H1 (cell line): ENCODE data around the gene MBD3L2B. TPM values are rescaled to one million over a fixed set of nuclear protein-coding genes. Genes with fewer than 3 reads are reported as not detected.

Experiments used
- ASH2L ChIP-seq: fragments of 200-600, 300-600 bp; sonication (generic); IDR thresholded peaks from one replicate; pipeline ENCODE4 v1.7.1; 2017; ENCODE audit warnings: low read length
- BRCA1 ChIP-seq: IDR thresholded peaks from 2 replicates; pipeline ENCODE4 v1.6.1; 2012; ENCODE audit warnings: low read depth, low read length, improper control_type of control experiment
- polyA plus RNA-seq, 7 experiments: library from polyadenylated mRNA; depleted of rRNA in 3 of 7; stranded (reverse) in 5 of 7; unstranded in 2 of 7; fragments of >200 nt in 5 of 7; fragments of 200-250 nt in 2 of 7; gene quantifications; 1 replicate in 5 of 7; 2 replicates in 1 of 7; 4 replicates in 1 of 7; pipeline versions ENCODE4 v1.2.1 to v1.2.3, GENCODE V29; 2011 to 2013; ENCODE audit warnings: missing spikeins in 2 of 7, mixed read lengths in 2 of 7
- total RNA-seq: library from RNA; stranded (reverse); fragmentation: NEBNext Ultra II Directional; extraction: Animal tissue kit (Norgen Biotek cat#: 25700); gene quantifications from 2 replicates; pipeline ENCODE4 v1.2.1, GENCODE V29; 2021

MBD3L2B gene
- total and polyA plus RNA-seq, 2 of the 8 experiments (the other 6 are each of a cell fraction or from before 2014, with no cell fraction given): not detected

- TF ChIP-seq BRCA1 (no peak), ASH2L (no peak)
These were observed 13.4 kb downstream of the MBD3L2B start (continued) for GRCh38 chr19:7007859-7008258.
